HUES6 (cell line): ENCODE results near the gene TMEM164.

Experiments
- H3K27ac ChIP-seq: 2 replicates; pipeline ENCODE4 v1.7.0; 2013; ENCODE audit warnings: low read depth, mild to moderate bottlenecking, low read length, inconsistent platforms
- H3K27me3 ChIP-seq: 2 replicates; pipeline ENCODE4 v1.6.1; 2013; ENCODE audit warnings: low read length; ENCODE audit not compliant: control insufficient read depth, insufficient read depth
- H3K36me3 ChIP-seq: 2 replicates; pipeline ENCODE4 v1.6.1; 2013; ENCODE audit warnings: low read length; ENCODE audit not compliant: control insufficient read depth, insufficient read depth
- H3K4me1 ChIP-seq: 2 replicates; pipeline ENCODE4 v1.6.1; 2013; ENCODE audit warnings: low read length; ENCODE audit not compliant: control insufficient read depth, insufficient read depth
- H3K4me3 ChIP-seq: 2 replicates; pipeline ENCODE4 v1.5.1; 2013; ENCODE audit warnings: low read depth, low read length
- H3K9ac ChIP-seq: one replicate; pipeline ENCODE4 v1.6.1; 2013; ENCODE audit warnings: mild to moderate bottlenecking, low read length
- H3K9me3 ChIP-seq: 2 replicates; pipeline ENCODE4 v1.6.1; 2013; ENCODE audit warnings: low read depth, low read length; ENCODE audit not compliant: control insufficient read depth, insufficient read depth

The TMEM164 gene

DNA sequence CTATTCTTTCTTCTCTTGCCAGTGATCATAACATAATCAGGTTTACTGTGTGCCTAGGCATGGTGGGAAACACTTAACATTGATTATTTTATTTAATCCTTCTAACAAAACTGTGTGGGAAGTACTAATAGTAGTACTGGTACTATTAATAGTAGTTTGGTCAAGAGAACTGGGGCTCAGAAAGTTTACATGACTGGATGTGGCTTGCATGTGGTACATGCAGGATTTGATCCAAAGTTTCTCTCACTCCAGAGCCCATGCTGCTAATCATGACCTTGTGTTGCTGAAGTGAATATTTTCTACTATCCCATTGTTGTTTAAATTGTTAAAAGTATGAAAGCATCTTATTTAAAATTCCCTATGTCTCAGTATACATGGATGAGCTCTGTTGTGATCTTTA, 78.4 kb downstream of the TMEM164 start:
- Histone ChIP-seq H3K36me3 (no peaks in the 10 kb centered on the region), H3K27me3 (peaks cover 5% of the 10 kb centered on the region; the same call in 1 of the 2 replicates), H3K27ac (no peak overlapping the region), H3K9ac (no peak overlapping the region), H3K4me1 (no peaks in the 10 kb centered on the region), H3K9me3 (no peaks in the 10 kb centered on the region), H3K4me3 (no peak overlapping the region)

DNA sequence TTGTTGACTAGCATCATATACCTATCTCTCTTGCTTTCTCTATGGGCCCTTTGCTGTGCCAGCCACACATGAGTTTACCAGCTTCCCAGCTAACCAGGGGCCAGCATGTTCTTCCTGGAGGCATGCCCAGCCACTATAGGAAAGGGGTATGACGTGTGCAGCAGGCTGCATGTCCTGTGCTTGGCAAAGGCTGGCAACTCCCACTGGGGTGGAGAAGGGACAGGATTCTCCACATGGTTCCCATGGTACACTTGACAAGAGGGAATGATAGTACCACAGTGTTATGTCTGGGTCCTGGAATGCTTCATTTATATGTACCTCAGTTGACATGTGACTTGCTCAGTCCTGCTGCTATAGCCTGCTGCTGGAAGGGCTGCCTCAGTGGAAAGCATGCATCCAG, 78.8 kb downstream of the TMEM164 start:
- Histone ChIP-seq H3K27me3 (peaks cover 5% of the 10 kb centered on the region; the same call in 1 of the 2 replicates), H3K9me3 (no peaks in the 10 kb centered on the region), H3K27ac (no peak overlapping the region)

DNA sequence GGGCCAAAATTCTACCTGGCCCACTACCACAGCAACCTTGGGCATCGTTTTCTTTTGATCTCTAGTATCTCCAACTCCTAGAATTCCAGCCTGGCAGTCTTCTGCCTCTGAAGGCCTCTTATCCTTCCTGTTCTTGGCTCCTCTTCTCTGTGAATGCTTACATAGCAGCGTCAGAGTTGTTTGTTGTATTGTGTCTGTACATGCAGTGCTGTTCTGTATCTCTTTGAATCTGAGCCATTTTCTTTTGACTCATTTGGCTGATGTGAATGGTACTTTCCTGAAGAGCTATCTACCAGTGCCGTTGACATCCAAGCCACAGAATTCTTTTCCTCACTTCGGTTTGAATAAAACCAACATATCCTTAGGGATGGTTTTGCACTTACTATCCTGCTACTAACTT, 79.2 kb downstream of the TMEM164 start:
- H3K27ac ChIP-seq: no peak overlapping the region
- no peaks in the 10 kb centered on the region for H3K36me3 ChIP-seq
- peaks cover 6% of the 10 kb centered on the region; the same call in 1 of the 2 replicates for H3K4me1 ChIP-seq
- H3K9ac ChIP-seq: no peak overlapping the region
- peaks cover 5% of the 10 kb centered on the region; the same call in 1 of the 2 replicates for H3K27me3 ChIP-seq
- H3K4me3 ChIP-seq: no peak overlapping the region
- H3K9me3 ChIP-seq: no peaks in the 10 kb centered on the region

More for the DNA sequence above, 78.8 kb downstream of the TMEM164 start:
- no peak overlapping the region for H3K4me3 ChIP-seq
- no peak overlapping the region for H3K9ac ChIP-seq
- H3K36me3 ChIP-seq: no peaks in the 10 kb centered on the region
- peaks cover 2% of the 10 kb centered on the region; the same call in 1 of the 2 replicates for H3K4me1 ChIP-seq

DNA sequence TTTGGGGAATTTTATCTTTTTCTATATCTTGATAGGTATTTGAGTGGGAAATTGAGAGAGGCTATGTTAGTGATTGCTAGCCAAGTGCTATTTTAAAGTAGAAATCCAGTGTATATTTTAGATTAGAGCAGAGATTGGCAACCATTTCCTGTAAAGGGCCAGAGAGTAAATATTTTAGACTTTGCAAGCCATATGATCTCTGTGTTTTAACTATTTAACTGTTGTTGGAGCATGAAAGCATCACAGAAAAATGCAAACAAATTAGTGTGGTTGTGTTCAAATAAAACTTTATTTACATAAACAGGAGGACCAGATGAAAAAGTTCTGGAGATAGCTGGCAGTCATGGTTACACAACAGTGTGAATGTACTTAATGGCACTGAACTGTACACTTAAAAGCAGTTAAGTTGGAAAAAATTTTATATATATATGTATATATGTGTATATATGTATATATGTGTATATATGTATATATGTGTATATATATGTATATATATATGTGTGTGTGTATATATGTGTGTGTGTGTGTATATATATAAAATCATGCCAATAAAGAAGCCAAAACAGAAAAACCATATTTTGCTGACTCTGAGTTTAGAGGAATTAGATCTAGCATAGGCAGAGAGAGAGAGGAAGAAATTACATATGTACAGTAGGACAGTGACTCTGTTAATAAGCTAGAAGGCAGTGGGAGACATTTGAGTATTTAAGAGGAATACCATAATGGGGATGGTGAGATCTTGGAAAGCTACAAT, 83.4 kb downstream of the TMEM164 start:
- H3K9me3 ChIP-seq: no peaks in the 10 kb centered on the region
- no peak overlapping the region for H3K4me3 ChIP-seq
- H3K4me1 ChIP-seq: peaks cover 12% of the 10 kb centered on the region; the same call in 1 of the 2 replicates
- no peak overlapping the region for H3K27ac ChIP-seq
- peaks cover 5% of the 10 kb centered on the region; the same call in 1 of the 2 replicates for H3K27me3 ChIP-seq
- H3K9ac ChIP-seq: no peak overlapping the region
- H3K36me3 ChIP-seq: no peaks in the 10 kb centered on the region

DNA sequence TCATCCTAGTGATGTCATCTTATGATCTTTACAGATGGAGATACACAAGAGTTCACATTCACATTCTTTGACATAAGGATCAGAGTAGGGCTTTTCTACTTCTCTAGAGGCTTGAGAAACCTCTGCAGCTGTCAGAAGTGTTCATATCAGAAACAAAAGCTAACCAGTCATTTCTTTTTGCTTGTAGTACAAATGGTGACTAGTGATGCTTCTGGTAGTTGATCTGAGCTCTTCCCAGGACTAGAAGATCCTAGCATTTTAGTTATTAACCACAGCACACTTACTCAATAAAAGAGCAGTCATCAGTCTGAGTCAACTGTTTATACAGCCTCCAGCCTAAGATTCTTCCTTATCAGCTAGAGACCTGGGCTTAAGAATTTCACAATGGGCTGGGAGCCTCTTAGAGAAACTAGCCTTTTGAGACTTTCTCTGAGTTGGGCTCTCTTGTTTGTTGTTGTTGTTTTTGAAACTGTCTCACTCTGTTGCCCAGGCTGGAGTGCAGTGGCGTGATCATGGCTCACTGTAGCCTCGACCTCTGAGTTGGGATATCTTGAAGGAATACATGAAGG, 84.1 kb downstream of the TMEM164 start:
- H3K27ac ChIP-seq: no peak overlapping the region
- H3K4me3 ChIP-seq: no peak overlapping the region
- H3K27me3 ChIP-seq: peaks cover 5% of the 10 kb centered on the region; the same call in 1 of the 2 replicates
- H3K9ac ChIP-seq: no peak overlapping the region
- no peaks in the 10 kb centered on the region for H3K9me3 ChIP-seq
- H3K4me1 ChIP-seq: peaks cover 12% of the 10 kb centered on the region; the same call in 1 of the 2 replicates
- no peaks in the 10 kb centered on the region for H3K36me3 ChIP-seq

DNA sequence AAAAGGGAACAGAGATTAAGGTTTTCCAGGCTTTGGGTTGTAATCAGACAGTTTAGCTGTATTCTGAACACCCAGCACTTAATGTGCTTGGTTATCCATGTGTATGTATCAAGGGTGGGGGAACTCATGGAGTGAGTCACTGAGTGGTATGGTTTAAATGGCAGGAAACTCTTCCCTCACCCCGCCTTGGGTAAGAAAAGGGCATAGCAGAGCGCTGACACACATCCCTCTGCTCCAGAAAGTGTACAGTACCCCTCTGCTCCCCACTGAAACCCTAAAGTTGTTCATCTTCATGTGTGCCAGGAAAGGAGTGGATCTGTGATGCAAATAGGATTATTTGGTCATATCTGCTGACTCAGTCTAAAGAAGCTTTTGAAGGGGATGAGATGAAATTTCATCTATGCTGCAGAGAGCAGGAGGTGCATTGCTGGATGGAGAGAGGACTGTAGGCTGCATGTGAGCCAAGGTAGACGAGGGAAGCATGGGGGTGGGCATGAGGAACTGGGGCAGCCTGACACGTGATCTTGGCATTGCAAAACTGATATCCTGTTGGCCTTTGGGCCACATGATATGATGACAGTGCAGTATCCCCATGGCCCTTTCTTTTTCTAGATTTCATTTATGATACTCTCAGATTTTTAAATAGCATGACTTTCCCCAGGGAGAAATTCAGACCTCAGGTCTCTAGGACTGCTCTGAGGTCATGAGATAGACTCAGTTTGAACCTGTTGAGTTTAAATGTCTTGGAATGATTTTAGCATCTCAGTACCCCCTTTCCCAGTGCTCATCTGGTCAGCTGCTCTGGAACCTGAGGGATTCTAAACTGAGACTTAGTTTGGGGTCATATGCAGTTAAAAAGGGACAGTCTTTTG, 84.8 kb downstream of the TMEM164 start:
- H3K36me3 ChIP-seq: no peaks in the 10 kb centered on the region
- H3K27me3 ChIP-seq: peaks cover 5% of the 10 kb centered on the region; the same call in 1 of the 2 replicates
- no peak overlapping the region for H3K9ac ChIP-seq
- peaks cover 12% of the 10 kb centered on the region; the same call in 1 of the 2 replicates for H3K4me1 ChIP-seq
- no peak overlapping the region for H3K27ac ChIP-seq
- no peak overlapping the region for H3K4me3 ChIP-seq
- no peaks in the 10 kb centered on the region for H3K9me3 ChIP-seq

DNA sequence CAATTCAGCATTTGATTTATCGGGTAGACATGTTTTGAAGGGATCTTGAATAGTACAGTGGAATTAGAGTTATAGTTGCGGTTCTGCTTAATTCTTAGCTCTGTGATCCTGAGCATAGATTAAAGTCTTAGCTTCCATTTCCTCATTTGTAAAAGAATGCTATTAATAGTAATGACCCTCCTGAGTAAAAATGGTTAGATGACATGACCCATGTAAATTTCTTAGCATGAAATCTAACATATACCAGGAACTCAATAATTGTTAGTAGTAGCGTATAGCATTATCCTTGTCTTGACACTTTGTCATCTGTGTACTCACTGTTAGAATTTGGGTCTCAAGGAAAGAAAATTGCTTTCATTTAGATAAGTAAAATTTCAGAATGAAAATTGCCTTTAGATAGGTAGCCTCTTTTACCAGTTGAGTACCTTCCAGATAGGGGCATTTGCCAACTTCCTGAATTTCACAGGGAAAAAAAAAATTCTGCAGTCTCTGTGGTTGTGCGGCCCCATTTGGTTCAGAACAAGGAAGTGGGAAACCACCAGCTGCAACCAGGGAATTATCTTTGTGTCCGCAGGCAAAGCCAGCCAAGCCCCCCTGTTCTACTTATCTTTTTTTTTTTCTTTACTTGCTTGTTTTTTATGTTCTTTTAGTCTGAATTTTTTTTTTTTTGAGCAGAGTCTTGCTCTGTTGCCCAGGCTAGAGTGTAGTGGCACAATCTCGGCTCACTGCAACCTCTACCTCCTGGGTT, 86.9 kb downstream of the TMEM164 start:
- no peak overlapping the region for H3K9ac ChIP-seq
- peaks cover 5% of the 10 kb centered on the region; the same call in 1 of the 2 replicates for H3K27me3 ChIP-seq
- no peak overlapping the region for H3K27ac ChIP-seq
- no peaks in the 10 kb centered on the region for H3K36me3 ChIP-seq
- no peaks in the 10 kb centered on the region for H3K9me3 ChIP-seq
- H3K4me3 ChIP-seq: no peak overlapping the region
- H3K4me1 ChIP-seq: peaks cover 12% of the 10 kb centered on the region; the same call in 1 of the 2 replicates

DNA sequence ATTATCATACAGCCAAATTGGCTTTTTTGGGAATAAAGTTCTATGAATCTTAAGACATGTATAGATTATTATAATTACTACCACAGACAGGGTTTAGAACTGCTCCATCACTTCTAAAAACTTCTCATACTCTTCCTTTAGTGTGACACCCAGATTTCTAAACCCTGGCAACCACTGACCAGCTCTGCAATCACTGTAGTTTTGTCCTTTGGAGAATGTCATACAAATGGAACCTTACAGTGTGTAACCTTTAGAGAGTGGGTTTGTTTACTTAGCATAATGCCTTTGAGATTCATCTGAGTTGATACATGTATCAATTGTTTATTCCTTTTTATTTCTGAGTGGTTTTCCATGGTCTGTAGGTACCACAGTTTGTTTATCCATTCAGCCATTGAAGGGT, 95.0 kb downstream of the TMEM164 start:
- H3K27ac ChIP-seq: no peak overlapping the region
- H3K4me3 ChIP-seq: no peak overlapping the region
- no peaks in the 10 kb centered on the region for H3K36me3 ChIP-seq
- no peak overlapping the region for H3K9ac ChIP-seq
- peaks cover 6% of the 10 kb centered on the region for H3K9me3 ChIP-seq
- peaks cover 11% of the 10 kb centered on the region; the same call in 1 of the 2 replicates for H3K27me3 ChIP-seq
- peaks cover 3% of the 10 kb centered on the region for H3K4me1 ChIP-seq

DNA sequence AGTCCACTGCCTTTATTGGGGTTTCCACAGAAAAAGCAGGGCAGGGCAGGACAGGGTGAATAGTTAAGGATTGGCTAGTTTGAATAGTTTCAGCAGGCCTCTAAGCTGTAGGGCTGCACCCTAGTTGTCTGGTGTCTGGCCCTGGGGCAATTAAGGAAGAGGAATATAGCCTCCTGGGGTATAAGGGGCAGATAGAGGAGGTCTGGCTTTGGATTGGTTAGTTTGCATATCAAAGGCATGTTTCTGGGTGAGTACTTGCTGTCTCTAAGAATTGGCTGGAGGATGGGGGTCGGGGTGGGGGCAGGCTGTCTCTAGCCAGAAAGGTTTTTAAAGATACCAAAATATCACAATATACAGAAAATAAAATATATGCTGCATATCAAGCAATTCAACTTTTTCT, 100.4 kb downstream of the TMEM164 start:
- no peaks in the 10 kb centered on the region for H3K9me3 ChIP-seq
- peaks cover 40% of the 10 kb centered on the region for H3K27me3 ChIP-seq
- H3K4me3 ChIP-seq: no peak overlapping the region
- H3K27ac ChIP-seq: no peak overlapping the region
- H3K36me3 ChIP-seq: no peaks in the 10 kb centered on the region
- H3K9ac ChIP-seq: no peak overlapping the region
- H3K4me1 ChIP-seq: peaks cover 13% of the 10 kb centered on the region

DNA sequence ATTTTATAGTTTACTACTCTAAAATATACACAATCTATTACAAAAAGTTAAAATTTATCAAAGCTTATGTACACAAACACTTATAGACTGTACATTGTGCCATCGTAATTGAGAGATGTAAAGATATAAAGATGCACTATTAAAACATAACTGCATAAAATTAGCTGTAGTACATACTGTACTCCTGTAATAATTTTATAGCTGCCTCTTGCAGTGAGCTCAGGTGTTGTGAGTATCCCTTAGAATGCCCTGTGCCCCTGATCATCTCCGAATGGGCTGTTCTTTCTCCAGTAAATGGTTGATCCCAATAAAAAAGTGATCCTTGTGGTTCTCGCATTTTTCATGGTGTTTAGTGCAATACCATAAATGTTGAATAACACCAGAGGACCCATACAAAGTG, 101.2 kb downstream of the TMEM164 start:
- no peaks in the 10 kb centered on the region for H3K9me3 ChIP-seq
- H3K36me3 ChIP-seq: no peaks in the 10 kb centered on the region
- no peak overlapping the region for H3K9ac ChIP-seq
- peaks cover 40% of the 10 kb centered on the region for H3K27me3 ChIP-seq
- H3K4me3 ChIP-seq: no peak overlapping the region
- no peak overlapping the region for H3K27ac ChIP-seq
- H3K4me1 ChIP-seq: peaks cover 17% of the 10 kb centered on the region
